ENCODE measurements around the gene ZNF507. TPM values are rescaled to one million over a fixed set of nuclear protein-coding genes. Genes with fewer than 3 reads are reported as not detected.

ZNF507 gene
- total RNA-seq, 2 experiments from 2014 or later = 25.2 to 27.6 TPM

DNA sequence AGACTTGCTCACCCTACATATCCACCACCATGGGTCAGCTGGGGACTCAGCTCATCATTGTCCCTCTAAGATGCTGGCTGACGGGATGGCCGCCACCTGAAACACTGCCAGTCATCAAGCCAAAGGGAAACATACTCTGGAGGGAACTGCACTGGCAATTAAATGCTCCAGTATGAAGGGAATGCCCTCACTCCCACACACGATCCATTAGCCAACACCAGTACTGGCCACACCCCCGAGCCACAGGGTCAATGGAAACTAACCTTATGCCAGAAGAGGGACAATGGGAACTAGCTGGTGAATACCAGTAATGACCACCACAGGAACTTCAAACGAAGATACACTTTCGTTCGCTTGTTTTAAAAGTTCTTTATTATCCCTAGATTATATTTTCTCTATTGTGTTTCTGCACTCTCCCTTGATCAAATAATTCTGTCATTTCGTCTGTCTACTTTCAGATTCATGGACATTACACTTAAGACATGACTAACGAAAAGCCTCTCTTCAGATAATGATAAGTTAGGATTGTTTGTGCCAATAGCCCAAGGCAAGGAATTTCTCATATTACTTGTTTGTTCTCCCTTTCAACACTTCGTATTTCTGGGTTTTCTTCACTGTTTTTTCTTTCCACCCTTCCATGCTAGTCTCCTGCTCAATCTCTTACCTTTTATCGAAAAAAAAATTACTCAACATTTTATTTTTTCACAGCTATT is 1.7 kb upstream of the ZNF507 start:
- H3K36me3 Mint-ChIP-seq (ENCODE audit: low read depth) = peaks cover 9% of the 10 kb centered on the region
- POLR2A ChIA-PET = no interaction called here

GRCh38 chr19:32346901-32347300 is 1.5 kb downstream of the ZNF507 start:
- H3K9me3 Mint-ChIP-seq (ENCODE audit: low read depth) = no peaks in the 10 kb centered on the region
- H3K36me3 Mint-ChIP-seq (ENCODE audit: low read depth) = peaks cover 36% of the 10 kb centered on the region
- H3K4me3 Mint-ChIP-seq = peak overlapping the region; percentile 92
- peaks cover 2% of the 10 kb centered on the region for H3K27me3 Mint-ChIP-seq
- intact Hi-C loops (cut with DNase I, micrococcal nuclease) = loop anchor here (2.0 to 5.0 kb wide), 4 partner anchors 58 to 1135 kb away; partner anchors contain the start of genes CEBPG (in 1 of the 2), DPY19L3 (in 1 of the 2) and NUDT19 (in 1 of the 2)
- peaks cover 54% of the 10 kb centered on the region for H3K4me1 Mint-ChIP-seq
- POLR2A ChIA-PET = no interaction called here
- no peak for DNase-seq
- no peak for ATAC-seq
- no peak overlapping the region for H3K27ac Mint-ChIP-seq
- CTCF ChIA-PET = interaction anchor here (1.4 to 1.8 kb wide), 3 partner anchors 8 to 57 kb away, joined by 4 to 5 read pairs (median 4); no protein-coding TSS in a partner anchor

More for the DNA sequence above, 1.7 kb upstream of the ZNF507 start:
- H3K9me3 Mint-ChIP-seq (ENCODE audit: low read depth) = no peaks in the 10 kb centered on the region
- DNase-seq (no peak), ATAC-seq (no peak)
- intact Hi-C loops (cut with DNase I, micrococcal nuclease) = loop anchor here in 1 of 2 experiments (2.0 kb wide), 1 partner anchor 629 kb away; the partner anchor contains the start of gene FAAP24
- no peak overlapping the region for H3K4me3 Mint-ChIP-seq
- H3K4me1 Mint-ChIP-seq = peaks cover 24% of the 10 kb centered on the region
- no peak overlapping the region for H3K27ac Mint-ChIP-seq
- CTCF ChIA-PET = interaction anchor here (2.4 kb wide), 1 partner anchor 7 kb away, joined by 7 read pairs; no protein-coding TSS in a partner anchor
- H3K27me3 Mint-ChIP-seq = peaks cover 2% of the 10 kb centered on the region

- H3K36me3 Mint-ChIP-seq (ENCODE audit: low read depth) = peaks cover 42% of the 10 kb centered on the region
- no peaks in the 10 kb centered on the region for H3K9me3 Mint-ChIP-seq (ENCODE audit: low read depth)
- POLR2A ChIA-PET = interaction anchor here (0.7 kb wide), 1 partner anchor 99 kb away, joined by 3 read pairs; no protein-coding TSS in a partner anchor
- peaks cover 2% of the 10 kb centered on the region for H3K27me3 Mint-ChIP-seq
- ATAC-seq (no peak), DNase-seq (no peak)
- H3K4me3 Mint-ChIP-seq = peak overlapping the region; percentile 92
- peaks cover 58% of the 10 kb centered on the region for H3K4me1 Mint-ChIP-seq
- CTCF ChIA-PET = interaction anchor here (1.4 to 1.8 kb wide), 2 partner anchors 8 to 10 kb away, joined by 4 to 5 read pairs; no protein-coding TSS in a partner anchor
- intact Hi-C loops (cut with DNase I, micrococcal nuclease) = loop anchor here (2.0 to 5.0 kb wide), 4 partner anchors 57 to 1135 kb away; partner anchors contain the start of genes CEBPG (in 1 of the 2), DPY19L3 (in 1 of the 2) and NUDT19 (in 1 of the 2)
- H3K27ac Mint-ChIP-seq = no peak overlapping the region
Observed at GRCh38 chr19:32347573-32347972, 2.2 kb downstream of the ZNF507 start.

DNA sequence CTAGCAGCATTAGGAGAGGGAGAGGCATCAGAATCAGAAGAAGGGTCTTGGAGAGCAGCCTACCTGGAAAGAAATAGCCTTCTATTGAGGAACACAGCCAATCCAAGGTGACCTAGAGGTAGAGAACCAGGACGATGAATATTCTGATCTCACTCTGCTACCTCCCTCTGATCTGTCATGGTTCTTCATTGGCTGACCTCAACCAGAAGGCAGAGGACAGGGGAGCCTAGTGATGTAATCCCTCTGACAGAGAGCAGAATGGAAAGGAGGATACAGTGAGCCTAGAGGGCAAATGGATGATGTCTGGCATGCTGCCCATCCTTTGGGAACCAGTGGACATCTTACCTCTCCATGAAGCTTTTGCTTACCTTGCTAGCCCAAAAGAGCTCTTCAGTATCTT is 3.6 kb downstream of the ZNF507 start:
- POLR2A ChIA-PET = no interaction called here
- Mint-ChIP-seq H3K9me3 (ENCODE audit: low read depth) (no peaks in the 10 kb centered on the region), H3K36me3 (ENCODE audit: low read depth) (peaks cover 57% of the 10 kb centered on the region), H3K27me3 (no peaks in the 10 kb centered on the region), H3K4me3 (no peak overlapping the region), H3K27ac (peak overlapping the region; percentile 31), H3K4me1 (peaks cover 64% of the 10 kb centered on the region)
- intact Hi-C loops (cut with DNase I, micrococcal nuclease) = loop anchor here in 1 of 2 experiments (5.0 kb wide), 3 partner anchors 343 to 1137 kb away; partner anchors contain the start of genes CEBPG and NUDT19
- DNase-seq (no peak), ATAC-seq (no peak)
- CTCF ChIA-PET = no interaction called here

- intact Hi-C loops (cut with DNase I, micrococcal nuclease) = loop anchor here in 1 of 2 experiments (5.0 kb wide), 3 partner anchors 342 to 1138 kb away; partner anchors contain the start of genes CEBPG and NUDT19
- ATAC-seq (peak; percentile 55), DNase-seq (no peak)
- Mint-ChIP-seq H3K4me3 (no peak overlapping the region), H3K27ac (peak overlapping the region; percentile 33), H3K9me3 (ENCODE audit: low read depth) (no peaks in the 10 kb centered on the region), H3K4me1 (peaks cover 64% of the 10 kb centered on the region), H3K36me3 (ENCODE audit: low read depth) (peaks cover 65% of the 10 kb centered on the region), H3K27me3 (no peaks in the 10 kb centered on the region)
- ChIA-PET POLR2A (interaction anchor here (0.5 to 0.6 kb wide), 2 partner anchors 36 to 223 kb away, joined by 4 to 5 read pairs; no protein-coding TSS in a partner anchor), CTCF (interaction anchor here (0.7 to 1.1 kb wide), 3 partner anchors 11 to 19 kb away, joined by 3 to 4 read pairs (median 3); no protein-coding TSS in a partner anchor)
Observed at GRCh38 chr19:32349724-32350470, 4.5 kb downstream of the ZNF507 start.

DNA sequence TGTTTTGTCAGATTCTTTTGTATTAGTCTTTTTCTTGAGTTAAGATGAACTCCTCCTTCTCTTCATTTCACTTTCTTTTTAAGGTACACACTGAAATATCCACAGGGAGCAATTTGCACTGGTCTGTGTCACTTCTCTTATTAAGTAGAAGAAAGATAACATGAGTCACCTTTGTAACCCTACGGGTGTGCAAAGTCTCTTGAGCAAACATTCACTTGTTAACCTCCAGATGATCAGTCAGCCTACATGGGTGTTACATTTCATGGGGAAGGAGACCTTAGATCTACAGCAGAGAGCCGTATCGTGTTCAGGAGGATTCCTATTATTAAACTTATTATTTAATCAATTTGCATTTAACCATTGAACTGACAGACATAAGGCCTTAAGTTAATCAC is 5.1 kb downstream of the ZNF507 start:
- intact Hi-C loops (cut with DNase I, micrococcal nuclease) = no loop called here
- Mint-ChIP-seq H3K9me3 (ENCODE audit: low read depth) (no peaks in the 10 kb centered on the region), H3K4me3 (no peak overlapping the region), H3K4me1 (peaks cover 70% of the 10 kb centered on the region), H3K27ac (peak overlapping the region; percentile 20), H3K36me3 (ENCODE audit: low read depth) (peaks cover 71% of the 10 kb centered on the region), H3K27me3 (no peaks in the 10 kb centered on the region)
- CTCF ChIA-PET = interaction anchor here (0.7 to 1.1 kb wide), 3 partner anchors 12 to 18 kb away, joined by 3 to 4 read pairs (median 3); no protein-coding TSS in a partner anchor
- POLR2A ChIA-PET = interaction anchor here (0.6 kb wide), 1 partner anchor 223 kb away, joined by 5 read pairs; no protein-coding TSS in a partner anchor
- no peak for DNase-seq
- no peak for ATAC-seq

DNA sequence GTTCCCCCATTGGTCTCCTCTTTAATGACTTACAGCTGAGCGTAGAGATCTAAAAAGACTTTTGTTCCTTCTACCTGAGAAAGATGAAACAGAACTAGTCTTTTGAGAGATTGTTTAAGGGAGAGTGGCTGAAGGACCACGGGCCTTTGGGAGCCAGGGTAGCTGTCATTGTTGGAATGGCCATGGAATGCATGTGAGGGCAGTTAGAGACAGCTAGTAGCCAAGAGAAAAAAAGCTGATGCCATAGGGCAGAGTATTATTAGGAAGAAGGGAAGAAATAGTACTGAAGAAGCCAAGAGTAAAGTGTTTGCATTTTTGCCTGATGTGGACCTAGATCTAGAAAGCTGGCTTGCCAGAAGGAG is 5.6 kb downstream of the ZNF507 start:
- CTCF ChIA-PET = interaction anchor here (1.1 kb wide), 1 partner anchor 17 kb away, joined by 3 read pairs; no protein-coding TSS in a partner anchor
- no peak overlapping the region for H3K4me3 Mint-ChIP-seq
- ATAC-seq = no peak

GRCh38 chr19:32352241-32352630 is 6.8 kb downstream of the ZNF507 start:
- ChIA-PET POLR2A (no interaction called here), CTCF (no interaction called here)
- H3K36me3 Mint-ChIP-seq (ENCODE audit: low read depth) = peaks cover 78% of the 10 kb centered on the region
- intact Hi-C loops (cut with DNase I, micrococcal nuclease) = no loop called here
- ATAC-seq (no peak), DNase-seq (no peak)
- no peaks in the 10 kb centered on the region for H3K9me3 Mint-ChIP-seq (ENCODE audit: low read depth)
- H3K27me3 Mint-ChIP-seq = no peaks in the 10 kb centered on the region
- peaks cover 71% of the 10 kb centered on the region for H3K4me1 Mint-ChIP-seq
- no peak overlapping the region for H3K4me3 Mint-ChIP-seq
- H3K27ac Mint-ChIP-seq = no peak overlapping the region

More for the DNA sequence above, 5.6 kb downstream of the ZNF507 start:
- Mint-ChIP-seq H3K27me3 (no peaks in the 10 kb centered on the region), H3K9me3 (ENCODE audit: low read depth) (no peaks in the 10 kb centered on the region), H3K36me3 (ENCODE audit: low read depth) (peaks cover 71% of the 10 kb centered on the region), H3K27ac (no peak overlapping the region), H3K4me1 (peaks cover 73% of the 10 kb centered on the region)
- intact Hi-C loops (cut with DNase I, micrococcal nuclease) = no loop called here
- DNase-seq = no peak
- POLR2A ChIA-PET = no interaction called here

GRCh38 chr19:32354345-32354744 is 8.9 kb downstream of the ZNF507 start:
- no peaks in the 10 kb centered on the region for H3K9me3 Mint-ChIP-seq (ENCODE audit: low read depth)
- H3K27me3 Mint-ChIP-seq = no peaks in the 10 kb centered on the region
- H3K36me3 Mint-ChIP-seq (ENCODE audit: low read depth) = peaks cover 72% of the 10 kb centered on the region
- intact Hi-C loops (cut with DNase I, micrococcal nuclease) = no loop called here
- ATAC-seq (no peak), DNase-seq (no peak)
- H3K27ac Mint-ChIP-seq = no peak overlapping the region
- no peak overlapping the region for H3K4me3 Mint-ChIP-seq
- ChIA-PET CTCF (no interaction called here), POLR2A (no interaction called here)
- peaks cover 56% of the 10 kb centered on the region for H3K4me1 Mint-ChIP-seq

DNA sequence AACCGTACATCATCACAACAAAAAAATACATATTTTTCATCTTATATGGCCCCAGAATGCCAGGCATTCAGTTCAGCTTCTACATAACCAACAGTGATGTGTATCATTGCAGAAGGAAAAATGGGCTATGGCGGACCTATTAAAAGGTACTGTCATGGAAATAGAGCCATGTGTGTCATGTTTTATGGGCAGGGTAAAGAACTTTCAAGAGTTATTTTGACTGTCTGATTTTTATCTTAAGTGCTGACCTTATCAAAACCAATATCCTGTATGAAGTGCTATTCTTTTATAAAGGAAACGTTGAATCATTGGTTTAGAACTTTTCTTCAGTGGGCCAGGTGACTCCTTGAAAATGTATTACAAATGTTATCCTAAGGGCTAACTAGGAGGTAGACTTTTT is 9.9 kb downstream of the ZNF507 start:
- CTCF ChIA-PET = no interaction called here
- intact Hi-C loops (cut with DNase I, micrococcal nuclease) = no loop called here
- Mint-ChIP-seq H3K4me1 (peaks cover 50% of the 10 kb centered on the region), H3K27me3 (no peaks in the 10 kb centered on the region), H3K36me3 (ENCODE audit: low read depth) (peaks cover 68% of the 10 kb centered on the region), H3K9me3 (ENCODE audit: low read depth) (no peaks in the 10 kb centered on the region), H3K4me3 (no peak overlapping the region), H3K27ac (no peak overlapping the region)
- POLR2A ChIA-PET = no interaction called here
- DNase-seq = no peak
- no peak for ATAC-seq

GRCh38 chr19:32357720-32358119 is 12.3 kb downstream of the ZNF507 start:
- CTCF ChIA-PET = interaction anchor here (0.7 to 1.8 kb wide), 3 partner anchors 10 to 1691 kb away, joined by 3 to 7 read pairs (median 5); no protein-coding TSS in a partner anchor
- no peaks in the 10 kb centered on the region for H3K9me3 Mint-ChIP-seq (ENCODE audit: low read depth)
- H3K27me3 Mint-ChIP-seq = no peaks in the 10 kb centered on the region
- intact Hi-C loops (cut with DNase I, micrococcal nuclease) = no loop called here
- POLR2A ChIA-PET = no interaction called here
- H3K4me1 Mint-ChIP-seq = peaks cover 37% of the 10 kb centered on the region
- no peak overlapping the region for H3K27ac Mint-ChIP-seq
- no peak for ATAC-seq
- peaks cover 63% of the 10 kb centered on the region for H3K36me3 Mint-ChIP-seq (ENCODE audit: low read depth)
- no peak for DNase-seq
- no peak overlapping the region for H3K4me3 Mint-ChIP-seq
